Non-pigmented ciliary epithelial cell (primary cell): ENCODE data around the gene CLCN7.

Experiments
- DNase-seq: peaks from one replicate; pipeline ENCODE4 v3.0.0-alpha.2; 2010; ENCODE audit warnings: low read depth

The CLCN7 gene

GRCh38 chr16:1464196-1464893 lies 10.5 kb downstream of the CLCN7 start:
- DNase-seq: no peak

- no peak for DNase-seq
Observed at GRCh38 chr16:1461146-1461545, 13.7 kb downstream of the CLCN7 start.

GRCh38 chr16:1460602-1461138 lies 14.2 kb downstream of the CLCN7 start:
- no peak for DNase-seq

- no peak for DNase-seq
Observed at GRCh38 chr16:1459967-1460366, 14.9 kb downstream of the CLCN7 start.

GRCh38 chr16:1458977-1459341 lies 15.9 kb downstream of the CLCN7 start:
- no peak for DNase-seq

- DNase-seq: no peak
Observed at GRCh38 chr16:1458336-1458976, 16.4 kb downstream of the CLCN7 start.

- no peak for DNase-seq
Observed at GRCh38 chr16:1457489-1458245, 17.2 kb downstream of the CLCN7 start.

- no peak for DNase-seq
Observed at GRCh38 chr16:1456951-1457350, 17.9 kb downstream of the CLCN7 start.

- DNase-seq: no peak
Observed at GRCh38 chr16:1455190-1456171, 19.3 kb downstream of the CLCN7 start.

- DNase-seq: no peak
Observed at GRCh38 chr16:1454561-1454960, 20.3 kb downstream of the CLCN7 start.

GRCh38 chr16:1453316-1453715 lies 21.5 kb downstream of the CLCN7 start:
- DNase-seq: no peak

- no peak for DNase-seq
Observed at GRCh38 chr16:1452530-1452929, 22.3 kb downstream of the CLCN7 start.

GRCh38 chr16:1451702-1452392 lies 23.0 kb downstream of the CLCN7 start:
- DNase-seq: no peak

GRCh38 chr16:1450841-1451240 lies 24.0 kb downstream of the CLCN7 start:
- DNase-seq: no peak

GRCh38 chr16:1450218-1450617 lies 24.6 kb downstream of the CLCN7 start:
- DNase-seq: no peak

- no peak for DNase-seq
Observed at GRCh38 chr16:1449201-1449788, 25.5 kb downstream of the CLCN7 start.

- no peak for DNase-seq
Observed at GRCh38 chr16:1448536-1449116, 26.2 kb downstream of the CLCN7 start.

- no peak for DNase-seq
Observed at GRCh38 chr16:1447965-1448364, 26.9 kb downstream of the CLCN7 start.

GRCh38 chr16:1446296-1447080 lies 28.3 kb downstream of the CLCN7 start:
- DNase-seq: no peak
